HepG2 (cell line): Measurements from ENCODE around the gene KRT79. TPM values are rescaled to one million over a fixed set of nuclear protein-coding genes. Genes with fewer than 3 reads are reported as not detected.

Source experiments
- ATAC-seq: fragments of 200-7000 bp; cut with Tn5 transposase; 3 replicates; pipeline ENCODE4 v1.9.1; 2020; ENCODE audit warnings: mild to moderate bottlenecking, moderate library complexity
- BruUV-seq: library from RNA; stranded (reverse); fragments of 400-500 nt; replicated peaks from 2 replicates; lab custom pipeline; 2021; lab: Mats Ljungman, UMichigan
- CTCF ChIA-PET: fragments of 300-600 bp; formaldehyde crosslinking; extraction: SDS; loops from one replicate; lab custom pipeline; 2021; ENCODE audit warnings: low total read pairs, inconsistent platforms, low intra/inter-chr PET ratio; lab: Yijun Ruan, JAX
- POLR2A ChIA-PET: fragments of 350-600 bp; sonication (Branson Sonifier 250); formaldehyde crosslinking; loops from one replicate; lab custom pipeline; 2020; ENCODE audit warnings: antibody characterized with exemption, inconsistent platforms; lab: Yijun Ruan, JAX
- DNase-seq: peaks from one replicate; pipeline ENCODE4 v3.0.0-alpha.2; 2015; ENCODE audit warnings: low spot score
- FAIRE-seq: peaks from 3 replicates; lab custom pipeline; 2011; peaks lifted over from hg19 to GRCh38; lab: Jason Lieb, UNC
- H2AFZ ChIP-seq: one replicate; pipeline ENCODE4 v1.6.1; 2011; ENCODE audit warnings: low read length, inconsistent platforms
- H3K27ac ChIP-seq: fragments of 300-600 bp; 3 replicates; pipeline ENCODE4 v1.8.0; 2011; ENCODE audit warnings: mixed run types, mild to moderate bottlenecking, mixed read lengths, low read length, inconsistent platforms; ENCODE audit not compliant: insufficient read depth; ENCODE audit errors: extremely low read length
- H3K27me3 ChIP-seq, 2 experiments: fragments of 200-600 bp in 1 of 2; 2 replicates in 1 of 2; 3 replicates in 1 of 2; pipeline versions ENCODE4 v1.6.0 to v1.8.0; 2011; ENCODE audit warnings: low read length in 2 of 2, mild to moderate bottlenecking in 2 of 2, moderate library complexity in 2 of 2, inconsistent platforms in 1 of 2; ENCODE audit not compliant: insufficient read depth in 2 of 2, control insufficient read depth in 1 of 2
- H3K36me3 ChIP-seq, 2 experiments: fragments of 200-600 bp in 1 of 2; replicated peaks in 1 of 2; 2 replicates in 1 of 2; 3 replicates in 1 of 2; pipeline versions ENCODE4 v1.5.1 to v1.8.0; 2011; ENCODE audit warnings: low read length in 2 of 2, inconsistent platforms in 1 of 2; ENCODE audit not compliant: insufficient read depth in 2 of 2, control insufficient read depth in 1 of 2
- H3K4me1 ChIP-seq: 2 replicates; pipeline ENCODE4 v1.5.1; 2012; ENCODE audit warnings: low read length, inconsistent platforms; ENCODE audit not compliant: insufficient read depth
- H3K4me2 ChIP-seq: 2 replicates; pipeline ENCODE4 v1.6.0; 2011; ENCODE audit warnings: low read depth, low read length, inconsistent platforms
- H3K4me3 ChIP-seq, 3 experiments: fragments of 200-600 bp in 1 of 3; sonication (generic), shearing (Covaris generic) in 1 of 3; replicated peaks in 1 of 3; 2 replicates each; pipeline ENCODE4 v1.5.1; 2011 to 2016; ENCODE audit warnings: low read length in 3 of 3, inconsistent platforms in 2 of 3, low read depth in 2 of 3, mild to moderate bottlenecking in 2 of 3, control low read depth in 1 of 3, mixed read lengths in 1 of 3; ENCODE audit not compliant: insufficient read depth in 1 of 3
- H3K79me2 ChIP-seq: one replicate; pipeline ENCODE4 v1.6.1; 2011; ENCODE audit warnings: low read length, inconsistent platforms; ENCODE audit not compliant: insufficient read depth
- H3K9ac ChIP-seq: 2 replicates; pipeline ENCODE4 v1.6.0; 2011; ENCODE audit warnings: mild to moderate bottlenecking, low read depth, low read length, inconsistent platforms; ENCODE audit not compliant: insufficient read depth
- H3K9me3 ChIP-seq: 2 replicates; pipeline ENCODE4 v1.5.1; 2012; ENCODE audit warnings: mild to moderate bottlenecking, low read length
- H4K20me1 ChIP-seq: 2 replicates; pipeline ENCODE4 v1.6.0; 2011; ENCODE audit warnings: inconsistent platforms, mild to moderate bottlenecking, low read length, moderate library complexity; ENCODE audit not compliant: insufficient read depth
- AHR ChIP-seq: IDR thresholded peaks from 2 replicates; pipeline ENCODE4 v1.6.1; 2018; ENCODE audit warnings: missing genetic modification reagents, missing compliant biosample characterization
- FOXJ3 ChIP-seq: sonication (generic); formaldehyde crosslinking; IDR thresholded peaks from 2 replicates; pipeline ENCODE4 v1.4.0; 2020; ENCODE audit warnings: missing genetic modification reagents, mild to moderate bottlenecking, borderline replicate concordance
- MIXL1 ChIP-seq: IDR thresholded peaks from 2 replicates; pipeline ENCODE4 v1.6.1; 2016
- POGZ ChIP-seq: sonication (generic); formaldehyde crosslinking; IDR thresholded peaks from 2 replicates; pipeline ENCODE4 v1.4.0; 2020; ENCODE audit warnings: mild to moderate bottlenecking, missing genetic modification reagents
- SMAD1 ChIP-seq: sonication (generic); formaldehyde crosslinking; IDR thresholded peaks from 2 replicates; pipeline ENCODE4 v1.4.0; 2020; ENCODE audit warnings: missing genetic modification reagents, low read depth, mild to moderate bottlenecking, borderline replicate concordance
- SMYD3 ChIP-seq: sonication (generic); formaldehyde crosslinking; IDR thresholded peaks from 2 replicates; pipeline ENCODE4 v1.8.1; 2023; ENCODE audit warnings: mild to moderate bottlenecking, missing genetic modification reagents
- STAG1 ChIP-seq: sonication (generic); formaldehyde crosslinking; IDR thresholded peaks from 2 replicates; pipeline ENCODE4 v1.4.0; 2020; ENCODE audit warnings: missing genetic modification reagents
- ZBTB33 ChIP-seq: sonication (generic); formaldehyde crosslinking; IDR thresholded peaks from 2 replicates; pipeline ENCODE4 v1.4.0; 2020; ENCODE audit warnings: missing genetic modification reagents
- ZBTB49 ChIP-seq: sonication (generic); formaldehyde crosslinking; IDR thresholded peaks from 2 replicates; pipeline ENCODE4 v1.4.0; 2020; ENCODE audit warnings: missing genetic modification reagents, borderline replicate concordance
- ZFAT ChIP-seq: sonication (generic); formaldehyde crosslinking; conservative IDR thresholded peaks from 2 replicates; pipeline ENCODE4 v1.8.1; 2023; ENCODE audit warnings: missing genetic modification reagents, inconsistent platforms
- ZFP62 ChIP-seq: sonication (generic); formaldehyde crosslinking; IDR thresholded peaks from 2 replicates; pipeline ENCODE4 v1.4.0; 2020; ENCODE audit warnings: missing genetic modification reagents
- ZNF468 ChIP-seq: sonication (generic); formaldehyde crosslinking; IDR thresholded peaks from 2 replicates; pipeline ENCODE4 v1.8.0; 2022; ENCODE audit warnings: mild to moderate bottlenecking, moderate library complexity, missing genetic modification reagents
- ZNF567 ChIP-seq: sonication (generic); formaldehyde crosslinking; IDR thresholded peaks from 2 replicates; pipeline ENCODE4 v1.8.1; 2023; ENCODE audit warnings: mild to moderate bottlenecking, missing genetic modification reagents, borderline replicate concordance
- ZNF713 ChIP-seq: sonication (generic); formaldehyde crosslinking; IDR thresholded peaks from 2 replicates; pipeline ENCODE4 v1.4.0; 2020; ENCODE audit warnings: mild to moderate bottlenecking, missing genetic modification reagents
- ZNF792 ChIP-seq: IDR thresholded peaks from 2 replicates; pipeline ENCODE4 v1.6.1; 2016
- ZNF878 ChIP-seq: sonication (generic); formaldehyde crosslinking; IDR thresholded peaks from 2 replicates; pipeline ENCODE4 v1.8.1; 2023; ENCODE audit warnings: mild to moderate bottlenecking, missing genetic modification reagents, moderate library complexity
- WGBS: methylation state at CpG from one replicate; pipeline ENCODE4 v1.1.6; 2017; ENCODE audit warnings: low lambda C conversion rate; 5-methylcytosine and 5-hydroxymethylcytosine counted together
- in situ Hi-C: cut with HindIII; loops from 2 replicates; pipeline ENCODE4 v1.10.0; 2017; ENCODE audit warnings: low pct_unique_long_range_greater_than_20kb; ENCODE audit not compliant: extremely low pct_ligation_motif_present
- intact Hi-C: fragments of 100-400 bp; cut with micrococcal nuclease; formaldehyde crosslinking; loops from one replicate; pipeline ENCODE4 v1.10.0; 2022; ENCODE audit not compliant: unreplicated experiment
- polyA plus RNA-seq, 8 experiments: library from polyadenylated mRNA; depleted of rRNA in 3 of 8; stranded (reverse) in 7 of 8; unstranded in 1 of 8; fragments of >200 nt; fragmentation: Illumina TruSeq in 4 of 8; extraction: Trizol in 4 of 8; gene quantifications; 2 replicates each; pipeline versions ENCODE4 v1.2.1 to v1.2.3, GENCODE V29; 2011 to 2016; ENCODE audit warnings: low read depth in 4 of 8, missing spikeins in 1 of 8, mixed read lengths in 1 of 8; ENCODE audit not compliant: insufficient read depth in 1 of 8
- total RNA-seq, 5 experiments: library from RNA; depleted of rRNA; stranded (reverse); fragments of >200 nt; fragmentation: Illumina TruSeq; extraction: Trizol; gene quantifications; 2 replicates each; pipeline ENCODE4 v1.2.3, GENCODE V29; 2016; ENCODE audit warnings: low read depth in 1 of 5

KRT79 gene
- total and polyA plus RNA-seq, 2 of the 13 experiments (the other 11 are each of a cell fraction or from before 2014, with no cell fraction given): 0.09 TPM; not detected in 1

- TF ChIP-seq POGZ (CRISPR knock-in tag) (no peak), ZNF713 (CRISPR knock-in tag) (no peak), SMYD3 (no peak), SMAD1 (CRISPR knock-in tag) (no peak), ZFP62 (no peak), ZNF468 (CRISPR knock-in tag) (no peak), FOXJ3 (CRISPR knock-in tag) (no peak), ZBTB49 (no peak)
Measured at GRCh38 chr12:52812073-52812400, 22.1 kb downstream of the KRT79 start (continued).

GRCh38 chr12:52811191-52812072 is 22.7 kb downstream of the KRT79 start:
- H3K9me3 ChIP-seq: no peaks in the 10 kb centered on the region
- no peak overlapping the region for H2AFZ ChIP-seq
- WGBS: under 1% methylated on average over 4 of the region's 9 CpGs
- POLR2A ChIA-PET: no interaction called here
- no peak overlapping the region for H3K27ac ChIP-seq
- peaks cover 1 to 37% of the 10 kb centered on the region in 2 experiments; a peak in 4 of 5 replicates for H3K27me3 ChIP-seq
- in situ Hi-C loops (no loop called here), intact Hi-C loops (no loop called here)
- ATAC-seq (no peak), FAIRE-seq (no peak), DNase-seq (no peak)
- H3K9ac ChIP-seq: no peak overlapping the region
- CTCF ChIA-PET: no interaction called here
- H4K20me1 ChIP-seq: no peaks in the 10 kb centered on the region
- no peak overlapping the region for H3K4me3 ChIP-seq
- H3K4me2 ChIP-seq: no peak overlapping the region
- no peak for TF ChIP-seq ZFAT (CRISPR knock-in tag)
- TF ChIP-seq STAG1 (CRISPR knock-in tag): no peak
- TF ChIP-seq AHR (CRISPR knock-in tag): no peak
- TF ChIP-seq ZNF567 (CRISPR knock-in tag): no peak
- no peak for TF ChIP-seq ZBTB33 (CRISPR knock-in tag)
- TF ChIP-seq ZNF792: no peak
- no peak for TF ChIP-seq MIXL1 (CRISPR knock-in tag)
- no peak for TF ChIP-seq ZNF878 (CRISPR knock-in tag)
- no peaks in the 10 kb centered on the region for H3K4me1 ChIP-seq
- H3K79me2 ChIP-seq: no peaks in the 10 kb centered on the region
- BruUV-seq: no TSS peak
- no peaks in the 10 kb centered on the region for H3K36me3 ChIP-seq
